Panc1 (cell line): Measurements from ENCODE around the gene SLC3A2. TPM values are rescaled to one million over a fixed set of nuclear protein-coding genes. Genes with fewer than 3 reads are reported as not detected.

Source experiments
- ATAC-seq: fragments of 200-7000 bp; cut with Tn5 transposase; 2 replicates; pipeline ENCODE4 v1.9.1; 2020; ENCODE audit warnings: mild to moderate bottlenecking, moderate library complexity
- BruUV-seq: library from RNA; stranded (reverse); fragments of 400-500 nt; replicated peaks from 2 replicates; lab custom pipeline; 2021; lab: Mats Ljungman, UMichigan
- CTCF ChIA-PET: fragments of 300-600 bp; sonication (Branson Sonifier 250); formaldehyde crosslinking; loops from one replicate; lab custom pipeline; 2022; ENCODE audit warnings: antibody characterized with exemption; lab: Charles Lee
- POLR2A ChIA-PET: fragments of 300-600 bp; sonication (Branson Sonifier 250); formaldehyde crosslinking; loops from one replicate; lab custom pipeline; 2022; ENCODE audit warnings: antibody characterized with exemption; lab: Charles Lee
- DNase-seq: peaks from one replicate; pipeline ENCODE4 v3.0.0-alpha.2; 2010; ENCODE audit warnings: low read depth, low spot score
- H3K27ac ChIP-seq: 2 replicates; pipeline ENCODE4 v1.5.1; 2011; ENCODE audit warnings: mild to moderate bottlenecking, low read length, inconsistent platforms
- H3K27me3 ChIP-seq: fragments of 200-500 bp; sonication (Bioruptor generic); 2 replicates; pipeline ENCODE4 v1.6.0; 2014; ENCODE audit warnings: low read length, inconsistent platforms; ENCODE audit not compliant: control insufficient read depth, insufficient read depth
- H3K36me3 ChIP-seq: fragments of 200-500 bp; sonication (Bioruptor generic); 2 replicates; pipeline ENCODE4 v1.5.1; 2014; ENCODE audit warnings: inconsistent platforms, mild to moderate bottlenecking, low read length, moderate library complexity; ENCODE audit not compliant: control insufficient read depth, insufficient read depth
- H3K4me1 ChIP-seq: 2 replicates; pipeline ENCODE4 v1.5.1; 2011; ENCODE audit warnings: inconsistent platforms, mild to moderate bottlenecking, low read length, moderate library complexity; ENCODE audit not compliant: control insufficient read depth, insufficient read depth
- H3K4me3 ChIP-seq, 2 experiments: 2 replicates each; pipeline ENCODE4 v1.5.1; 2011 to 2012; ENCODE audit warnings: low read depth in 2 of 2, low read length in 2 of 2, mild to moderate bottlenecking in 2 of 2, inconsistent platforms in 1 of 2, moderate library complexity in 1 of 2
- H3K9me3 ChIP-seq: fragments of 200-500 bp; sonication (Bioruptor generic); 2 replicates; pipeline ENCODE4 v1.5.1; 2014; ENCODE audit warnings: low read depth, mild to moderate bottlenecking, inconsistent platforms, low read length, moderate library complexity; ENCODE audit not compliant: control insufficient read depth, insufficient read depth
- CTCF ChIP-seq: fragments of 450-650 bp; IDR thresholded peaks from 2 replicates; pipeline ENCODE4 v1.5.1; 2017; ENCODE audit warnings: mild to moderate bottlenecking
- REST ChIP-seq, 2 experiments: IDR thresholded peaks; 2 replicates each; pipeline ENCODE4 v1.6.1; 2011 to 2012; ENCODE audit warnings: low read depth in 2 of 2, control low read depth in 1 of 2, low read length in 1 of 2, mild to moderate bottlenecking in 1 of 2, moderate library complexity in 1 of 2; ENCODE audit not compliant: insufficient read depth in 1 of 2
- in situ Hi-C: cut with HindIII; loops from 2 replicates; pipeline ENCODE4 v1.10.0; 2016; ENCODE audit warnings: low sequenced_read_pairs, low pct_unique_long_range_greater_than_20kb
- intact Hi-C: fragments of 100-400 bp; cut with micrococcal nuclease; formaldehyde crosslinking; loops from one replicate; pipeline ENCODE4 v1.10.0; 2022; ENCODE audit not compliant: unreplicated experiment
- total RNA-seq: library from RNA; stranded (reverse); gene quantifications from one replicate; pipeline ENCODE4 v1.2.1, GENCODE V29; 2021; ENCODE audit not compliant: unreplicated experiment

SLC3A2 gene
- total RNA-seq, 1 experiment from 2014 or later = 184 TPM

- H3K4me3 ChIP-seq = no peak overlapping the region
- DNase-seq (no peak), ATAC-seq (peak; percentile 39)
- in situ Hi-C loops = no loop called here
- no peaks in the 10 kb centered on the region for H3K27me3 ChIP-seq
- ChIA-PET POLR2A (no interaction called here), CTCF (interaction anchor here (0.6 to 3.5 kb wide), 5 partner anchors 11 to 118 kb away, joined by 3 to 31 read pairs (median 3); no protein-coding TSS in a partner anchor)
- H3K36me3 ChIP-seq = no peaks in the 10 kb centered on the region
- no peaks in the 10 kb centered on the region for H3K9me3 ChIP-seq
- BruUV-seq = no TSS peak
- no peaks in the 10 kb centered on the region for H3K4me1 ChIP-seq
- intact Hi-C loops = loop anchor here (5.0 kb wide), 1 partner anchor 307 kb away; no protein-coding TSS in a partner anchor
- no peak overlapping the region for H3K27ac ChIP-seq
- TF ChIP-seq CTCF = no peak
Measured at GRCh38 chr11:62905296-62905695, 24.6 kb downstream of the SLC3A2 start.

GRCh38 chr11:62905927-62906531 lies 25.3 kb downstream of the SLC3A2 start:
- ChIA-PET POLR2A (no interaction called here), CTCF (interaction anchor here (0.6 to 3.5 kb wide), 8 partner anchors 11 to 304 kb away, joined by 3 to 31 read pairs (median 3); no protein-coding TSS in a partner anchor)
- TF ChIP-seq REST (IDR thresholded peaks at IDR 0.05; ENCODE audit: insufficient read depth in 1 of 2, low read depth in 2 of 2, low read length in 1 of 2) (no peak), CTCF (peak; percentile 98)
- DNase-seq = peak; percentile 73
- ATAC-seq = peak; percentile 93
- Histone ChIP-seq H3K9me3 (no peaks in the 10 kb centered on the region), H3K27me3 (no peaks in the 10 kb centered on the region), H3K36me3 (no peaks in the 10 kb centered on the region), H3K27ac (no peak overlapping the region), H3K4me1 (no peaks in the 10 kb centered on the region), H3K4me3 (no peak overlapping the region)
- BruUV-seq = no TSS peak
- intact Hi-C loops (loop anchor here (1.0 to 5.0 kb wide), 2 partner anchors 118 to 306 kb away; no protein-coding TSS in a partner anchor), in situ Hi-C loops (no loop called here)
